Activated B cell treated with CpG ODN at 0.5 μM for 24 hours (primary cell): ENCODE measurements around the gene SPRY2. TPM values are rescaled to one million over a fixed set of nuclear protein-coding genes. Genes with fewer than 3 reads are reported as not detected.

Experiments used
- ATAC-seq: fragments of 200-7000 bp; cut with Tn5 transposase; one replicate; pipeline ENCODE4 v1.10.0; 2021; ENCODE audit warnings: low read depth, mild to moderate bottlenecking, moderate library complexity
- CTCF ChIA-PET: fragments of 350-600 bp; sonication (Branson Sonifier 250); formaldehyde crosslinking; loops from one replicate; lab custom pipeline; 2021; ENCODE audit warnings: antibody characterized with exemption; lab: Charles Lee
- POLR2A ChIA-PET: fragments of 350-600 bp; sonication (Branson Sonifier 250); formaldehyde crosslinking; loops from one replicate; lab custom pipeline; 2021; ENCODE audit warnings: antibody characterized with exemption; lab: Charles Lee
- DNase-seq: peaks from one replicate; pipeline ENCODE4 v3.0.0; 2022
- H3K27ac Mint-ChIP-seq: one replicate; pipeline ENCODE4 v1.8.0; 2020; ENCODE audit warnings: mixed read lengths
- H3K27me3 Mint-ChIP-seq: one replicate; pipeline ENCODE4 v1.8.0; 2021; ENCODE audit warnings: mixed read lengths
- H3K36me3 Mint-ChIP-seq: one replicate; pipeline ENCODE4 v1.8.0; 2021; ENCODE audit warnings: low read depth, mixed read lengths
- H3K4me1 Mint-ChIP-seq: one replicate; pipeline ENCODE4 v1.8.0; 2021; ENCODE audit warnings: mixed read lengths
- H3K4me3 Mint-ChIP-seq: one replicate; pipeline ENCODE4 v1.8.0; 2020; ENCODE audit warnings: mild to moderate bottlenecking, mixed read lengths
- H3K9me3 Mint-ChIP-seq: one replicate; pipeline ENCODE4 v1.8.0; 2020; ENCODE audit warnings: mixed read lengths
- intact Hi-C: fragments of 100-400 bp; cut with micrococcal nuclease; formaldehyde crosslinking; loops from one replicate; pipeline ENCODE4 v1.15.1; 2024
- total RNA-seq: library from RNA; stranded (reverse); gene quantifications from 2 replicates; pipeline ENCODE4 v1.2.3, GENCODE V29; 2022
- TF ChIP-seq, protein P1 (sequence below): fragments of 200-600 bp; IDR thresholded peaks from one replicate; pipeline ENCODE4 v1.8.0; 2022; ENCODE audit warnings: antibody characterized with exemption, mild to moderate bottlenecking

SPRY2 gene
- total RNA-seq, 1 donor from 2014 or later, result 1.00 TPM

DNA sequence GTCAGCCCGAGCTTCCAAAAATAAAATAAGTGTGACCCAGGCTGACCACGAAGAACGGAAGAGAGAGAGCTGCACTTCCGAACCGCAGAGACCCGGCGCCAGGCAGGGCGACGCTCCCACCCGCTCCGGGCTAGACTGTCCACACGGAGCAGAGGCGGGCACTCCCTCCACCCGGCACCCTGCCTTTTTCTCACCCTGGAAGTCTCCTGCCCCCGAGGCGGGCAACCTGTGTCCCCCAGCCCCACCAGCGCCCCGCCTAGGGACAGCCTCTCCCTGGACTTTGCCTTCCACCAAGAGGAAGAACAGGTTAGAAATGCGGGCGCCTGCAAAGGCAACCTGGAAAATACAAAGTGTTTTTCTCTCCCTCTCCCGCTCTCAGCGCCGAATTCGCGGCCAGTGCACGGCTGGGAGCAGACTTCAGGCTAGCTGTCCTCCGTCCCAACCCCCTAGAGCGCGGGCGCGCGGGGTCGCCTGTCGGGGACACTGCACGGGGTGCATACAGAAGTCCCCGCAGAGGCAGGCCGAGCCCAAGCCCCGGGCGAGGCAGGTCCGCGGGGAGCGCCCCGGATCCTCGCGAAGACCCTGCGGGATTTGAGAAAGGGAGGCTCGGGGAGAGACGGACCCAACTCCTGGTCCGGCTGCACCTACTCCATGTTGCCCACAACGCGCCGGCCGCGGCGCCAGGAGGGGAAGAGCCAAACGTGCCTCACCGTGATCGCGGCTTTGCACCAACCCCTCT is 845 bp downstream of the SPRY2 start:
- intact Hi-C loops, result loop anchor here (5.0 to 10.0 kb wide), 5 partner anchors 368 to 637 kb away; no protein-coding TSS in a partner anchor
- H3K27ac Mint-ChIP-seq, result peak overlapping the region; percentile 65
- H3K36me3 Mint-ChIP-seq, result no peaks in the 10 kb centered on the region
- H3K4me1 Mint-ChIP-seq, result peaks cover 25% of the 10 kb centered on the region
- TF ChIP-seq, protein P1, sequence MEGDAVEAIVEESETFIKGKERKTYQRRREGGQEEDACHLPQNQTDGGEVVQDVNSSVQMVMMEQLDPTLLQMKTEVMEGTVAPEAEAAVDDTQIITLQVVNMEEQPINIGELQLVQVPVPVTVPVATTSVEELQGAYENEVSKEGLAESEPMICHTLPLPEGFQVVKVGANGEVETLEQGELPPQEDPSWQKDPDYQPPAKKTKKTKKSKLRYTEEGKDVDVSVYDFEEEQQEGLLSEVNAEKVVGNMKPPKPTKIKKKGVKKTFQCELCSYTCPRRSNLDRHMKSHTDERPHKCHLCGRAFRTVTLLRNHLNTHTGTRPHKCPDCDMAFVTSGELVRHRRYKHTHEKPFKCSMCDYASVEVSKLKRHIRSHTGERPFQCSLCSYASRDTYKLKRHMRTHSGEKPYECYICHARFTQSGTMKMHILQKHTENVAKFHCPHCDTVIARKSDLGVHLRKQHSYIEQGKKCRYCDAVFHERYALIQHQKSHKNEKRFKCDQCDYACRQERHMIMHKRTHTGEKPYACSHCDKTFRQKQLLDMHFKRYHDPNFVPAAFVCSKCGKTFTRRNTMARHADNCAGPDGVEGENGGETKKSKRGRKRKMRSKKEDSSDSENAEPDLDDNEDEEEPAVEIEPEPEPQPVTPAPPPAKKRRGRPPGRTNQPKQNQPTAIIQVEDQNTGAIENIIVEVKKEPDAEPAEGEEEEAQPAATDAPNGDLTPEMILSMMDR, result no peak
- POLR2A ChIA-PET, result interaction anchor here (1.2 kb wide), 1 partner anchor 61 kb away, joined by 4 read pairs; no protein-coding TSS in a partner anchor
- H3K4me3 Mint-ChIP-seq, result no peak overlapping the region
- peaks cover 15% of the 10 kb centered on the region for H3K27me3 Mint-ChIP-seq
- ATAC-seq (no peak), DNase-seq (peak; percentile 26)
- CTCF ChIA-PET, result interaction anchor here (0.6 to 1.5 kb wide), 4 partner anchors 7 to 636 kb away, joined by 3 to 5 read pairs (median 4); no protein-coding TSS in a partner anchor
- H3K9me3 Mint-ChIP-seq, result no peaks in the 10 kb centered on the region

DNA sequence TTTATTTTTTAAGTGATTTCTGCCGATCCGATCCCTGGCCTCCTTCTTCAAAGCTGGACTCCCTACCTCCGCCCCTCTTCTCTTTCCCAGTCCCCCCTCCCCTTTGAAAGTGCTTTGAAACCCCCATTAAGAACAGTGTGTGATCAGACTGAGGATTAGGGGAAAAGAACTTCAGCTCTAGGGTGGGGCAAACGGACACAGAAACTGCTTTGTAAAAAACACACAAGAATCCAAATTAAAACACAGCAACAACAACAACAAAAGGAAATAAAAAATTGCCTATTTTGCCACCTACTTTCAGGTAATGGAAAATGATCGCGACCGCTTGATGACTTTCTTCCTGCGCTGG is 1.4 kb downstream of the SPRY2 start:
- POLR2A ChIA-PET, result no interaction called here
- peaks cover 14% of the 10 kb centered on the region for H3K27me3 Mint-ChIP-seq
- no peak for ATAC-seq
- no peaks in the 10 kb centered on the region for H3K9me3 Mint-ChIP-seq
- no peak overlapping the region for H3K27ac Mint-ChIP-seq
- H3K4me3 Mint-ChIP-seq, result no peak overlapping the region
- CTCF ChIA-PET, result interaction anchor here (0.6 to 0.7 kb wide), 2 partner anchors 8 to 637 kb away, joined by 3 to 4 read pairs; no protein-coding TSS in a partner anchor
- no peaks in the 10 kb centered on the region for H3K36me3 Mint-ChIP-seq
- H3K4me1 Mint-ChIP-seq, result peaks cover 25% of the 10 kb centered on the region
- intact Hi-C loops, result no loop called here
- TF ChIP-seq, protein P1, result no peak
- DNase-seq, result no peak

DNA sequence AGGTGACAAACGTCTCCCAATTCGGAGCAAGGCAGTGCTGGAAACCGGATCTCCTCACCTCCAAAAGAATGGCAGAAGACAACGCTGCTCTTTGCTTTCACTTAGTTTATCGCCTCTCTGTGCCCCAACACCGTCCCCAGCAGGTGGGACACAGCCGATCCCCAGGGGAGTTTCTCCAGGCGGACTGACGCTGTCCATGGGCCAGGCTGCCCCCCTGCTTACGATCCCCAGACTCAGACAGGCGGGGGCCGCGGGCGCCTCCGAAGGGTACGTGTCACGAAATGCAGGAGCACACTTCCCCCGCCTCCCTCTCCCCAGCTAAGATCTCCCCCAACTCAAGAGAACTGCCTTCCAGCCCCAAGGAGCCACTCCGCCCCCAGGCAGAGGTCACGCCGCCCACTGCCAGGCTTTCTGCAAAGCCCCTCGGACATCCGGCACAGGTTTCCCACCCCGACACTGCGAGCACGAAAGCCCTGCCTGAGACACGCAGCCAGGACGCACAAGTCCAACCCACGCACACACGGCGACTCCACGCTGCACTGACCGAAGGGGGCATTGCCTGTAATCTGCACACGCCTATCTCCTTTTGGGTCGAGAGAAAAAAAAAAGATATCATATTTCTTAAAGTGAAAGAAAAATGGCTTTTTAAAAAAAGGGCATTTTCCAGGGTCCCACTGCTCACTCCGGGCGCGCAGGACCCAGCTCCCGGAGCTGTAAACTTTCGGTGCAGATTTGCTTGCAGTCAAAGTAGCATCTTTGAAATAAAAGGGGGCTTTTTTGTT is 2.0 kb downstream of the SPRY2 start:
- Mint-ChIP-seq H3K27me3 (peaks cover 13% of the 10 kb centered on the region), H3K4me3 (no peak overlapping the region), H3K9me3 (no peaks in the 10 kb centered on the region), H3K27ac (no peak overlapping the region), H3K36me3 (no peaks in the 10 kb centered on the region), H3K4me1 (peaks cover 25% of the 10 kb centered on the region)
- POLR2A ChIA-PET, result no interaction called here
- intact Hi-C loops, result no loop called here
- TF ChIP-seq, protein P1, result no peak
- ATAC-seq (no peak), DNase-seq (peak; percentile 24)
- CTCF ChIA-PET, result interaction anchor here (0.6 to 0.7 kb wide), 2 partner anchors 8 to 637 kb away, joined by 3 to 4 read pairs; no protein-coding TSS in a partner anchor

DNA sequence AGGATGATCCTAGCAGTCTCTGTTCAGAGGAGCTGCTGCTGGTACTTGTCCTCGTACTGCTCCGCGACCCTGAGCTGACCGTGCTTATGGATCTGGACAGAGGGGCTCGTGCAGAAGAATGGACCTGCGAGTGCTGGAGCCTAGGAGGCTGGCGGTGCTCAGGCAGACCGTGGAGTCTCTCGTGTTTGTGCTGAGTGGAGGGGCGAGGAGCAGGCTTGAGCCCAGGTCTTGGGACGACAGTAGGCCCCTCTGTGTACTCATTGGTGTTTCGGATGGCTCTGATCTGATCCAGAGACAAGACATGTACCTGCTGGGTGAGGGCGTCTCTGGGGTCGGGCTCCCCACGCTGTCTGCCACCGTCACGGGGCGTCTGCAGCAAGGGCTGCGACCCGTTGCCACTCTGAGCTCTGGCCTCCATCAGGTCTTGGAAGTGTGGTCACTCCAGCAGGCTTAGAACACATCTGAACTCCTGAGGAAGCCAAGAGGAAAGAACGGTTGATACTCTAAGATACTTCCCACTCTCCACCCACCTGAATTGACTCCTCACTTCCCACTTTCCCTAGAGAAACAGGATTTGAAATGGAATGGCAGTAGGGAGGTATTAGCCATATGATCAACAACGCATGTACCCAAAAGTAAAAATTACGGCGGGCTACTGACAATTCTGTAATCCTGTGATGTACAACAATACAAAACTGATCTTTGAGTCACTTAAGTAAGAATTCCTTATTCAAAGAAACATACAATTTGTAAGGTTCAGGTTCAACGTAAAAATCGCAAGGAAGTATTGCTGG is 3.4 kb downstream of the SPRY2 start:
- intact Hi-C loops, result no loop called here
- no peaks in the 10 kb centered on the region for H3K36me3 Mint-ChIP-seq
- ChIA-PET CTCF (no interaction called here), POLR2A (no interaction called here)
- H3K27ac Mint-ChIP-seq, result no peak overlapping the region
- no peak overlapping the region for H3K4me3 Mint-ChIP-seq
- no peaks in the 10 kb centered on the region for H3K9me3 Mint-ChIP-seq
- ATAC-seq (no peak), DNase-seq (no peak)
- TF ChIP-seq, protein P1, result no peak
- peaks cover 12% of the 10 kb centered on the region for H3K4me1 Mint-ChIP-seq
- H3K27me3 Mint-ChIP-seq, result peaks cover 13% of the 10 kb centered on the region
